Smooth muscle cell (in vitro differentiated cells): ENCODE results near the gene CCDC134. TPM values are rescaled to one million over a fixed set of nuclear protein-coding genes. Genes with fewer than 3 reads are reported as not detected.

Experiments used
- DNase-seq: peaks from one replicate; lab custom pipeline; 2025; ENCODE audit not compliant: unreplicated experiment; lab: John Stamatoyannopoulos, UW
- H2AFZ ChIP-seq: fragments of 200-600 bp; sonication (generic); 2 replicates; pipeline ENCODE4 v1.6.0; 2016; ENCODE audit warnings: antibody characterized with exemption, low read depth, mild to moderate bottlenecking
- H3F3A ChIP-seq: fragments of 200-600 bp; sonication (generic); 2 replicates; pipeline ENCODE4 v1.6.0; 2017; ENCODE audit warnings: antibody characterized with exemption, low read depth
- H3K27ac ChIP-seq: fragments of 200-600 bp; sonication (generic); 2 replicates; pipeline ENCODE4 v1.5.1; 2016; ENCODE audit warnings: low read depth, mild to moderate bottlenecking
- H3K27me3 ChIP-seq: fragments of 200-600 bp; sonication (generic); 2 replicates; pipeline ENCODE4 v1.6.1; 2016; ENCODE audit warnings: low read depth, mild to moderate bottlenecking
- H3K36me3 ChIP-seq: fragments of 200-600 bp; sonication (generic); 2 replicates; pipeline ENCODE4 v1.5.1; 2016; ENCODE audit warnings: low read depth
- H3K4me1 ChIP-seq: fragments of 200-600 bp; sonication (generic); 2 replicates; pipeline ENCODE4 v1.5.1; 2016; ENCODE audit warnings: low read depth
- H3K4me2 ChIP-seq: fragments of 200-600 bp; sonication (generic); 2 replicates; pipeline ENCODE4 v1.6.0; 2016; ENCODE audit warnings: mild to moderate bottlenecking
- H3K4me3 ChIP-seq: fragments of 200-600 bp; sonication (generic); 2 replicates; pipeline ENCODE4 v1.5.1; 2016; ENCODE audit warnings: mild to moderate bottlenecking
- H3K79me2 ChIP-seq: fragments of 200-600 bp; sonication (generic); 2 replicates; pipeline ENCODE4 v1.6.0; 2016; ENCODE audit warnings: low read depth, mild to moderate bottlenecking
- H3K9ac ChIP-seq: fragments of 200-600 bp; sonication (generic); 2 replicates; pipeline ENCODE4 v1.6.0; 2016; ENCODE audit warnings: low read depth
- H3K9me3 ChIP-seq: fragments of 200-600 bp; sonication (generic); replicated peaks from 2 replicates; pipeline ENCODE4 v1.5.1; 2016; ENCODE audit warnings: low read depth
- H4K20me1 ChIP-seq: fragments of 200-600 bp; sonication (generic); 2 replicates; pipeline ENCODE4 v1.6.0; 2016; ENCODE audit warnings: low read depth
- CTCF ChIP-seq: fragments of 200-600 bp; sonication (generic); IDR thresholded peaks from 2 replicates; pipeline ENCODE4 v1.5.1; 2017; ENCODE audit warnings: borderline replicate concordance, mild to moderate bottlenecking, antibody characterized with exemption; ENCODE audit not compliant: insufficient read depth, poor library complexity, severe bottlenecking
- WGBS: methylation state at CpG from one replicate; pipeline ENCODE4 v1.1.7; 2016; ENCODE audit warnings: low lambda C conversion rate; 5-methylcytosine and 5-hydroxymethylcytosine counted together
- polyA plus RNA-seq: library from polyadenylated mRNA; unstranded; fragments of >200 nt; fragmentation: Nextera tagmentation; extraction: Ambion mirVana; gene quantifications from 2 replicates; pipeline ENCODE4 v1.2.1, GENCODE V29; 2016
- total RNA-seq: library from RNA; depleted of rRNA; stranded (reverse); fragments of >200 nt; gene quantifications from 2 replicates; pipeline ENCODE4 v1.2.3, GENCODE V29; 2014

Gene CCDC134
- total and polyA plus RNA-seq, 2 experiments from 2014 or later, result 7.4 to 8.8 TPM

- 94% methylated on average over 5 of the region's 5 CpGs for WGBS
- H4K20me1 ChIP-seq, result no peaks in the 10 kb centered on the region
- no peak for DNase-seq
- H3K4me1 ChIP-seq, result peaks cover 4% of the 10 kb centered on the region
- TF ChIP-seq CTCF, result no peak
- H3K36me3 ChIP-seq, result no peaks in the 10 kb centered on the region
- no peak overlapping the region for H3K27ac ChIP-seq
- H3K27me3 ChIP-seq, result no peaks in the 10 kb centered on the region
- H3K4me3 ChIP-seq, result no peak overlapping the region
- H3K4me2 ChIP-seq, result no peak overlapping the region
- no peaks in the 10 kb centered on the region for H3K79me2 ChIP-seq
- no peaks in the 10 kb centered on the region for H3K9me3 ChIP-seq
- H2AFZ ChIP-seq, result no peak overlapping the region
- H3K9ac ChIP-seq, result no peak overlapping the region
- no peaks in the 10 kb centered on the region for H3F3A ChIP-seq
Measured at GRCh38 chr22:41820447-41820846, 20.0 kb downstream of the CCDC134 start.

GRCh38 chr22:41821471-41822316 is 21.2 kb downstream of the CCDC134 start:
- no peak for DNase-seq
- no peak for TF ChIP-seq CTCF
- H3K4me1 ChIP-seq, result peaks cover 16% of the 10 kb centered on the region
- H4K20me1 ChIP-seq, result no peaks in the 10 kb centered on the region
- H3K36me3 ChIP-seq, result no peaks in the 10 kb centered on the region
- H2AFZ ChIP-seq, result no peak overlapping the region
- H3K9ac ChIP-seq, result no peak overlapping the region
- H3K4me3 ChIP-seq, result no peak overlapping the region
- no peak overlapping the region for H3K4me2 ChIP-seq
- H3K27ac ChIP-seq, result no peak overlapping the region
- H3K9me3 ChIP-seq, result no peaks in the 10 kb centered on the region
- no peaks in the 10 kb centered on the region for H3K79me2 ChIP-seq
- H3K27me3 ChIP-seq, result no peaks in the 10 kb centered on the region
- WGBS, result 87% methylated on average over 12 of the region's 12 CpGs
- no peaks in the 10 kb centered on the region for H3F3A ChIP-seq

- Histone ChIP-seq H3K79me2 (no peaks in the 10 kb centered on the region), H3K27me3 (no peaks in the 10 kb centered on the region), H3K4me2 (no peak overlapping the region), H3F3A (no peaks in the 10 kb centered on the region), H3K36me3 (no peaks in the 10 kb centered on the region), H3K4me3 (no peak overlapping the region), H4K20me1 (no peaks in the 10 kb centered on the region), H3K9ac (no peak overlapping the region), H3K9me3 (no peaks in the 10 kb centered on the region), H3K4me1 (peaks cover 22% of the 10 kb centered on the region), H3K27ac (no peak overlapping the region), H2AFZ (no peak overlapping the region)
- peak; percentile 37 for TF ChIP-seq CTCF
- WGBS, result 97% methylated on average over 3 of the region's 3 CpGs
- no peak for DNase-seq
Measured at GRCh38 chr22:41822317-41823057, 22.0 kb downstream of the CCDC134 start.
